PC-3 (cell line): Measurements from ENCODE around the gene GALNT10. TPM values are rescaled to one million over a fixed set of nuclear protein-coding genes. Genes with fewer than 3 reads are reported as not detected.

Experiments
- ATAC-seq: fragments of 200-7000 bp; cut with Tn5 transposase; 2 replicates; pipeline ENCODE4 v1.9.1; 2020; ENCODE audit warnings: mild to moderate bottlenecking, moderate library complexity
- BruUV-seq: library from RNA; stranded (reverse); fragments of 400-500 nt; replicated peaks from 2 replicates; lab custom pipeline; 2021; lab: Mats Ljungman, UMichigan
- CTCF ChIA-PET: fragments of 300-600 bp; sonication (Branson Sonifier 250); formaldehyde crosslinking; loops from one replicate; lab custom pipeline; 2022; ENCODE audit warnings: antibody characterized with exemption; lab: Charles Lee
- POLR2A ChIA-PET: fragments of 300-600 bp; sonication (Branson Sonifier 250); formaldehyde crosslinking; loops from one replicate; lab custom pipeline; 2022; ENCODE audit warnings: antibody characterized with exemption; ENCODE audit not compliant: unreplicated experiment; lab: Charles Lee
- DNase-seq: peaks from one replicate; pipeline ENCODE4 v3.0.0-alpha.2; 2015
- H2AFZ ChIP-seq: fragments of 300-600 bp; sonication (generic); 2 replicates; pipeline ENCODE4 v1.6.0; 2016; ENCODE audit warnings: antibody characterized with exemption, low read length
- H3F3A ChIP-seq: fragments of 300-600 bp; sonication (generic); one replicate; pipeline ENCODE4 v1.6.0; 2017; ENCODE audit warnings: antibody characterized with exemption, low read length, control low read depth, mild to moderate bottlenecking; ENCODE audit not compliant: unreplicated experiment
- H3K27ac ChIP-seq: fragments of 300-600 bp; sonication (generic); 2 replicates; pipeline ENCODE4 v1.5.1; 2016; ENCODE audit warnings: mild to moderate bottlenecking, low read length
- H3K27me3 ChIP-seq: fragments of 300-600 bp; sonication (generic); 2 replicates; pipeline ENCODE4 v1.6.1; 2016; ENCODE audit warnings: low read length, mixed read lengths
- H3K36me3 ChIP-seq: fragments of 300-600 bp; sonication (generic); 2 replicates; pipeline ENCODE4 v1.6.1; 2016; ENCODE audit warnings: low read depth, mixed run types, low read length, mixed read lengths
- H3K4me1 ChIP-seq: fragments of 300-600 bp; sonication (generic); 2 replicates; pipeline ENCODE4 v1.5.1; 2016; ENCODE audit warnings: low read length; ENCODE audit not compliant: insufficient read depth
- H3K4me2 ChIP-seq: fragments of 300-600 bp; sonication (generic); 2 replicates; pipeline ENCODE4 v1.6.0; 2016; ENCODE audit warnings: low read length
- H3K4me3 ChIP-seq: fragments of 300-600 bp; sonication (generic); 2 replicates; pipeline ENCODE4 v1.5.1; 2016; ENCODE audit warnings: mild to moderate bottlenecking, low read length, mixed read lengths
- H3K79me2 ChIP-seq: fragments of 300-600 bp; sonication (generic); 2 replicates; pipeline ENCODE4 v1.6.1; 2017; ENCODE audit warnings: low read length, mixed read lengths
- H3K9ac ChIP-seq: fragments of 300-600 bp; sonication (generic); 2 replicates; pipeline ENCODE4 v1.6.0; 2016; ENCODE audit warnings: mild to moderate bottlenecking, low read length
- H3K9me2 ChIP-seq: fragments of 300-600 bp; sonication (generic); replicated peaks from 2 replicates; pipeline ENCODE4 v1.6.1; 2016; ENCODE audit warnings: mixed run types, low read length, mixed read lengths
- H3K9me3 ChIP-seq: fragments of 300-600 bp; sonication (generic); 2 replicates; pipeline ENCODE4 v1.6.1; 2016; ENCODE audit warnings: low read length, mixed read lengths
- H4K20me1 ChIP-seq: fragments of 300-600 bp; sonication (generic); 2 replicates; pipeline ENCODE4 v1.6.1; 2016; ENCODE audit warnings: low read length, mixed read lengths
- EZH2 ChIP-seq: fragments of 300-600 bp; sonication (generic); IDR thresholded peaks from one replicate; pipeline ENCODE4 v1.6.1; 2017; ENCODE audit warnings: antibody characterized with exemption, mild to moderate bottlenecking, low read length; ENCODE audit not compliant: unreplicated experiment
- EZH2phosphoT487 ChIP-seq: fragments of 300-600 bp; sonication (generic); IDR thresholded peaks from 2 replicates; pipeline ENCODE4 v1.6.1; 2018; ENCODE audit warnings: mild to moderate bottlenecking, antibody characterized with exemption, low read length, borderline replicate concordance
- intact Hi-C: fragments of 100-400 bp; cut with micrococcal nuclease; formaldehyde crosslinking; loops from 2 replicates; pipeline ENCODE4 v1.9.0; 2023
- total RNA-seq: library from RNA; depleted of rRNA; stranded (reverse); fragments of >200 nt; gene quantifications from 2 replicates; pipeline ENCODE4 v1.2.3, GENCODE V29; 2014
- TF ChIP-seq, protein P1 (sequence below): fragments of 300-600 bp; sonication (generic); conservative IDR thresholded peaks from 2 replicates; pipeline ENCODE4 v1.5.1; 2017; ENCODE audit warnings: antibody characterized with exemption, low read depth, mild to moderate bottlenecking, low read length

GALNT10 gene
- total RNA-seq, 1 experiment from 2014 or later = 46.2 TPM

DNA sequence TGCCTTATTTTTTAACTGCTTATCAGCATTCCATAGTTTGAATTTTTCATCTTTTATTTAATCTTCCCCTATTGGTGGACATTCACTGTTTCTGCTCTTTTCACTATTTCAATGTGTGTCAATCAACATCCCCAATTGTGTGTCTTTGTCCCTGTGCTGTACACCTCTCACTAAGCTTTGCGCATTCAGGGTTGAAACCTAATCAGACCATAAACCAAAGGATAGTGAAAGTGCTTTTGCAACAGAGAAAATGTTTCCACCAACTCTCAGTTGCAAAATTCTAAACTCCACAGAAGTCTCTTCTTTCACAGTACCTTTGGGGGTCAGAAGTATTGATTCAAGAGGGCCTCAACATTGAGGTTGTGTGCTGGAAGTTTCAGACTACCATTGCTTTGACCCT is 128.2 kb downstream of the GALNT10 start:
- no peaks in the 10 kb centered on the region for H3K36me3 ChIP-seq
- H2AFZ ChIP-seq = no peak overlapping the region
- intact Hi-C loops = no loop called here
- H3K4me2 ChIP-seq = no peak overlapping the region
- H3F3A ChIP-seq = no peaks in the 10 kb centered on the region
- no peaks in the 10 kb centered on the region for H3K9me2 ChIP-seq
- TF ChIP-seq, protein P1, sequence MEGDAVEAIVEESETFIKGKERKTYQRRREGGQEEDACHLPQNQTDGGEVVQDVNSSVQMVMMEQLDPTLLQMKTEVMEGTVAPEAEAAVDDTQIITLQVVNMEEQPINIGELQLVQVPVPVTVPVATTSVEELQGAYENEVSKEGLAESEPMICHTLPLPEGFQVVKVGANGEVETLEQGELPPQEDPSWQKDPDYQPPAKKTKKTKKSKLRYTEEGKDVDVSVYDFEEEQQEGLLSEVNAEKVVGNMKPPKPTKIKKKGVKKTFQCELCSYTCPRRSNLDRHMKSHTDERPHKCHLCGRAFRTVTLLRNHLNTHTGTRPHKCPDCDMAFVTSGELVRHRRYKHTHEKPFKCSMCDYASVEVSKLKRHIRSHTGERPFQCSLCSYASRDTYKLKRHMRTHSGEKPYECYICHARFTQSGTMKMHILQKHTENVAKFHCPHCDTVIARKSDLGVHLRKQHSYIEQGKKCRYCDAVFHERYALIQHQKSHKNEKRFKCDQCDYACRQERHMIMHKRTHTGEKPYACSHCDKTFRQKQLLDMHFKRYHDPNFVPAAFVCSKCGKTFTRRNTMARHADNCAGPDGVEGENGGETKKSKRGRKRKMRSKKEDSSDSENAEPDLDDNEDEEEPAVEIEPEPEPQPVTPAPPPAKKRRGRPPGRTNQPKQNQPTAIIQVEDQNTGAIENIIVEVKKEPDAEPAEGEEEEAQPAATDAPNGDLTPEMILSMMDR = no peak
- TF ChIP-seq EZH2phosphoT487 = no peak
- no peak for TF ChIP-seq EZH2
- H3K4me1 ChIP-seq = no peaks in the 10 kb centered on the region
- no TSS peak for BruUV-seq
- no peaks in the 10 kb centered on the region for H3K9me3 ChIP-seq
- H3K9ac ChIP-seq = no peak overlapping the region
- ChIA-PET CTCF (no interaction called here), POLR2A (no interaction called here)
- H4K20me1 ChIP-seq = no peaks in the 10 kb centered on the region
- H3K4me3 ChIP-seq = no peak overlapping the region
- no peaks in the 10 kb centered on the region for H3K27me3 ChIP-seq
- ATAC-seq (no peak), DNase-seq (no peak)
- peaks cover 6% of the 10 kb centered on the region for H3K79me2 ChIP-seq
- no peak overlapping the region for H3K27ac ChIP-seq

DNA sequence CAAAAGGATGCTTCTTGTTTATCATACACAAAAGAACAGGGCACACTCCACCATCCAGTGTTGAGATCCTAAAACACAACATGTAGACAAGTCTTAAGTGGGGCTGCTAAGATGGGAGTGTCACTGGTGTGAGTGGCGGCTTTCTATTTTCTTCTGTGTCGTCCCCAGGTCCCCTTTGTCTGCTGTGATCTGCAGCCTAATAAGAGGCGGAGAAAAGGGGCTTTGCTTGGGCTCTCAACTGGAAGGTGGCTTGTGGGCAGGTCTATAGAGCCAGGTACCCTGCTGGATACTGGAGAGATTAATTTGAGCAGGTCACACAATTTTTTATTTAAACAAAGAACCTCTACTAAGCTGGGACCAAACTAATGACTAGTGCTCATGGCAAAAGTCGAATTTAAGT is 129.2 kb downstream of the GALNT10 start:
- Histone ChIP-seq H3K9me3 (no peaks in the 10 kb centered on the region), H3K27me3 (no peaks in the 10 kb centered on the region), H3K79me2 (no peaks in the 10 kb centered on the region), H3K9me2 (no peaks in the 10 kb centered on the region), H3F3A (no peaks in the 10 kb centered on the region), H2AFZ (no peak overlapping the region), H3K9ac (no peak overlapping the region), H3K4me2 (no peak overlapping the region), H3K4me1 (no peaks in the 10 kb centered on the region), H3K36me3 (no peaks in the 10 kb centered on the region), H3K4me3 (no peak overlapping the region), H3K27ac (no peak overlapping the region), H4K20me1 (no peaks in the 10 kb centered on the region)
- no TSS peak for BruUV-seq
- ATAC-seq = no peak
- TF ChIP-seq EZH2 (no peak), EZH2phosphoT487 (no peak)
- TF ChIP-seq, protein P1 = no peak
- DNase-seq = no peak
- intact Hi-C loops = no loop called here
- POLR2A ChIA-PET = interaction anchor here (0.8 kb wide), 1 partner anchor 350 kb away, joined by 5 read pairs; no protein-coding TSS in a partner anchor
- CTCF ChIA-PET = no interaction called here

DNA sequence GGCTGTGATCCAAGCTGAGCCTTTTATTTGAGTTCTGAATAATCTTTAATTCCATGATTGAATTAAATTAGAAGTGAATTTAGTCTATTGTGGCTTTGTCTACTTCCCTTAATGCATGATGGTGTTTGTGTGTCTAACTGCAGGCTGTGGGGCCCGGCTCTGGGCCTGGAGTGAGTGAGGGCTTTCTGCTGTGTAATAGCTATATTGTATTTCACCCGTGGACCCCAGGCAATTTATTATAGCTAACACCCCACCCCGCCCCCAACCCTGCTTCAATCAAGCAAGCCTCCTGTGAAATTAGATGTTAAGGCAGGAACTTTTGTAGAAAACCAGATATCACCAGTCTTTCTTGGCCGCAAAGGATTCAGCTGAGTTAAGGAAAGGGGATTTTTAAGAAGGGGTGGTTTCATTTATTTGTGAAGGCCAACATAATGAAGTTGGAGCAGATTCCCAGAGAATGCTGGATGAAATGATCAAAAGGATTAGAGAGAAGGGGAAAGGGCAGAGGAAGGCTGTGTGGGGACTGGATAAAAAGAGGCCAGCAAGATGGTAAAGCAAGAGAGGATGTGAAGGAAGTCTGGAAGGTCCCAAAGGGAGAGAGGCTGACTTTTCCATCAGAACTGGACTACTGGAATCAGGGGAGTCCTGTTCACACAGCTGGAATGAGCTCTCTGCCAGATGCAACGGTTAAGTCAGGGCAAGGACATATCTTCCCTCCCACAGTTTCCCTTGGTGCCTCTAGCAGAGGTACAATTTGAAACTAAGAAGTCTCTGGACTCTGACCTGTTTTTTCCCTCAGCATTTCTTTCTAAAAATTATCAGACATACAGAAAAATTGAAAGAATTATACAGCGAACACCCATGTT is 129.9 kb downstream of the GALNT10 start:
- TF ChIP-seq EZH2 = no peak
- TF ChIP-seq, protein P1 = no peak
- TF ChIP-seq EZH2phosphoT487 = no peak
- Histone ChIP-seq H3K36me3 (no peaks in the 10 kb centered on the region), H3K9me3 (no peaks in the 10 kb centered on the region), H3K9ac (no peak overlapping the region), H3K79me2 (no peaks in the 10 kb centered on the region), H2AFZ (no peak overlapping the region), H3K27ac (no peak overlapping the region), H3K9me2 (no peaks in the 10 kb centered on the region), H3F3A (no peaks in the 10 kb centered on the region), H3K4me3 (no peak overlapping the region), H3K4me2 (no peak overlapping the region), H4K20me1 (no peaks in the 10 kb centered on the region), H3K4me1 (no peaks in the 10 kb centered on the region), H3K27me3 (no peaks in the 10 kb centered on the region)
- DNase-seq (no peak), ATAC-seq (no peak)
- no TSS peak for BruUV-seq
- intact Hi-C loops = no loop called here
- ChIA-PET CTCF (no interaction called here), POLR2A (interaction anchor here (0.8 kb wide), 1 partner anchor 351 kb away, joined by 5 read pairs; no protein-coding TSS in a partner anchor)
